CD4-positive, alpha-beta T cell (primary cell): ENCODE measurements around the gene CASZ1. TPM values are rescaled to one million over a fixed set of nuclear protein-coding genes. Genes with fewer than 3 reads are reported as not detected.

ENCODE experiments used
- ATAC-seq: fragments of 200-7000 bp; cut with Tn5 transposase; one replicate; pipeline ENCODE4 v1.10.0; 2022; ENCODE audit warnings: mild to moderate bottlenecking; ENCODE audit not compliant: poor library complexity
- CTCF ChIA-PET: fragments of 350-600 bp; sonication (Branson Sonifier 250); formaldehyde crosslinking; loops from one replicate; lab custom pipeline; 2021; ENCODE audit warnings: antibody characterized with exemption, inconsistent platforms; lab: Charles Lee
- POLR2A ChIA-PET: fragments of 350-600 bp; sonication (Branson Sonifier 250); formaldehyde crosslinking; loops from one replicate; lab custom pipeline; 2021; ENCODE audit warnings: antibody characterized with exemption, inconsistent platforms; lab: Charles Lee
- DNase-seq, 14 experiments: peaks; one replicate each; pipeline ENCODE4 v3.0.0-alpha.2; 2013 to 2020; ENCODE audit warnings: mixed read lengths in 2 of 14
- H3K27ac ChIP-seq, 2 donors: one replicate each; pipeline versions ENCODE4 v1.5.1 to v1.7.0; 2013; ENCODE audit warnings: low read length in 2 of 2, low read depth in 1 of 2, mild to moderate bottlenecking in 1 of 2
- H3K27me3 ChIP-seq, 2 experiments: 1 replicate in 1 of 2; 2 replicates in 1 of 2; pipeline versions ENCODE4 v1.6.1 to v1.7.0; 2013; ENCODE audit warnings: low read length in 2 of 2, control low read depth in 1 of 2, mild to moderate bottlenecking in 1 of 2, moderate library complexity in 1 of 2; ENCODE audit not compliant: insufficient read depth in 2 of 2, control insufficient read depth in 1 of 2
- H3K36me3 ChIP-seq: one replicate; pipeline ENCODE4 v1.6.1; 2013; ENCODE audit warnings: low read length, control low read depth; ENCODE audit not compliant: insufficient read depth
- H3K4me1 ChIP-seq: one replicate; pipeline ENCODE4 v1.6.1; 2013; ENCODE audit warnings: low read length, control low read depth; ENCODE audit not compliant: insufficient read depth
- H3K4me3 ChIP-seq: one replicate; pipeline ENCODE4 v1.5.1; 2013; ENCODE audit warnings: mild to moderate bottlenecking, low read length, moderate library complexity
- H3K9me3 ChIP-seq, 2 experiments: 1 replicate in 1 of 2; 2 replicates in 1 of 2; pipeline versions ENCODE4 v1.6.1 to v1.7.0; 2013; ENCODE audit warnings: low read length in 2 of 2, mild to moderate bottlenecking in 2 of 2, control low read depth in 1 of 2, moderate library complexity in 1 of 2; ENCODE audit not compliant: control insufficient read depth in 1 of 2, insufficient read depth in 1 of 2
- H3K27ac Mint-ChIP-seq: one replicate; pipeline ENCODE4 v1.8.0; 2020; ENCODE audit warnings: mixed read lengths
- H3K27me3 Mint-ChIP-seq: one replicate; pipeline ENCODE4 v1.8.0; 2021; ENCODE audit warnings: mixed read lengths
- H3K36me3 Mint-ChIP-seq: one replicate; pipeline ENCODE4 v1.8.0; 2021; ENCODE audit warnings: low read depth, mixed read lengths
- H3K4me1 Mint-ChIP-seq: one replicate; pipeline ENCODE4 v1.8.0; 2021; ENCODE audit warnings: low read depth, mixed read lengths
- H3K4me3 Mint-ChIP-seq: one replicate; pipeline ENCODE4 v1.8.0; 2020; ENCODE audit warnings: mild to moderate bottlenecking, mixed read lengths
- H3K9me3 Mint-ChIP-seq: one replicate; pipeline ENCODE4 v1.8.0; 2020; ENCODE audit warnings: mixed read lengths
- intact Hi-C, 2 experiments: fragments of 100-400 bp; cut with DNase I in 1 of 2; cut with micrococcal nuclease in 1 of 2; formaldehyde crosslinking; loops; one replicate each; pipeline versions ENCODE4 v1.15.1 to v1.9.0; 2023 to 2025; cut with DNase I, micrococcal nuclease
- total RNA-seq, 174 experiments: library from RNA in 2 of 174; stranded (reverse) in 2 of 174; gene quantifications; one replicate each; pipeline ENCODE4 v1.2.3 and lab custom pipeline; 2021 to 2026
- TF ChIP-seq, protein P1 (sequence below): fragments of 200-600 bp; IDR thresholded peaks from one replicate; pipeline ENCODE4 v1.8.0; 2022; ENCODE audit warnings: antibody characterized with exemption, mild to moderate bottlenecking

CASZ1 gene
- total RNA-seq, 2 experiments from 2014 or later = 21.8 to 22.8 TPM

DNA sequence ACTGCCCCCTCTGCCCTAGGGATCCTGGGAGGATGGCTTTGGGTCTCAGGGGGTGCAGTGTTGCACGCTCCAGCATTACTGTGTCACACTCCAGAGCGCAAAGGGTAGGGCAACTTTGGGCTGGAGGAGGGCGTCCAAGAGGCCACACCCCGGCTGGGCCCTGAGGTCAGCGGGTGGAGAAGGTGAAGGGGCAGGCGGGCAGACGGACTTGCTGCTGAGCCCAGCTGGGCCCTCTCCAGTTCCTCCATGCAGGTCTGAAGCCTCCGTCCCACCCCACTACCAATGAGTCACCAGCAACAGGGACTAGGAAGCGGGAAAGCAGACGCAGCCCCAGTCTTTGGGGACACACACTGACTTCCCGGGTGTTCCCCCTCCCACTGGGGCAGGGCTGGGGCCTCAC is 116.0 kb downstream of the CASZ1 start:
- H3K9me3 Mint-ChIP-seq = no peaks in the 10 kb centered on the region
- Histone ChIP-seq H3K9me3 (peaks cover 0 to 3% of the 10 kb centered on the region in 2 experiments), H3K27ac (no peak overlapping the region), H3K36me3 (no peaks in the 10 kb centered on the region), H3K27me3 (no peaks in the 10 kb centered on the region), H3K4me3 (no peak overlapping the region), H3K4me1 (peaks cover 4% of the 10 kb centered on the region)
- intact Hi-C loops = no loop called here
- ChIA-PET CTCF (no interaction called here), POLR2A (no interaction called here)
- H3K27me3 Mint-ChIP-seq = no peaks in the 10 kb centered on the region
- H3K4me3 Mint-ChIP-seq = no peak overlapping the region
- ATAC-seq (no peak), DNase-seq (no peak)
- H3K27ac Mint-ChIP-seq = no peak overlapping the region
- TF ChIP-seq, protein P1, sequence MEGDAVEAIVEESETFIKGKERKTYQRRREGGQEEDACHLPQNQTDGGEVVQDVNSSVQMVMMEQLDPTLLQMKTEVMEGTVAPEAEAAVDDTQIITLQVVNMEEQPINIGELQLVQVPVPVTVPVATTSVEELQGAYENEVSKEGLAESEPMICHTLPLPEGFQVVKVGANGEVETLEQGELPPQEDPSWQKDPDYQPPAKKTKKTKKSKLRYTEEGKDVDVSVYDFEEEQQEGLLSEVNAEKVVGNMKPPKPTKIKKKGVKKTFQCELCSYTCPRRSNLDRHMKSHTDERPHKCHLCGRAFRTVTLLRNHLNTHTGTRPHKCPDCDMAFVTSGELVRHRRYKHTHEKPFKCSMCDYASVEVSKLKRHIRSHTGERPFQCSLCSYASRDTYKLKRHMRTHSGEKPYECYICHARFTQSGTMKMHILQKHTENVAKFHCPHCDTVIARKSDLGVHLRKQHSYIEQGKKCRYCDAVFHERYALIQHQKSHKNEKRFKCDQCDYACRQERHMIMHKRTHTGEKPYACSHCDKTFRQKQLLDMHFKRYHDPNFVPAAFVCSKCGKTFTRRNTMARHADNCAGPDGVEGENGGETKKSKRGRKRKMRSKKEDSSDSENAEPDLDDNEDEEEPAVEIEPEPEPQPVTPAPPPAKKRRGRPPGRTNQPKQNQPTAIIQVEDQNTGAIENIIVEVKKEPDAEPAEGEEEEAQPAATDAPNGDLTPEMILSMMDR = no peak
- H3K36me3 Mint-ChIP-seq = no peaks in the 10 kb centered on the region
- H3K4me1 Mint-ChIP-seq = no peaks in the 10 kb centered on the region

DNA sequence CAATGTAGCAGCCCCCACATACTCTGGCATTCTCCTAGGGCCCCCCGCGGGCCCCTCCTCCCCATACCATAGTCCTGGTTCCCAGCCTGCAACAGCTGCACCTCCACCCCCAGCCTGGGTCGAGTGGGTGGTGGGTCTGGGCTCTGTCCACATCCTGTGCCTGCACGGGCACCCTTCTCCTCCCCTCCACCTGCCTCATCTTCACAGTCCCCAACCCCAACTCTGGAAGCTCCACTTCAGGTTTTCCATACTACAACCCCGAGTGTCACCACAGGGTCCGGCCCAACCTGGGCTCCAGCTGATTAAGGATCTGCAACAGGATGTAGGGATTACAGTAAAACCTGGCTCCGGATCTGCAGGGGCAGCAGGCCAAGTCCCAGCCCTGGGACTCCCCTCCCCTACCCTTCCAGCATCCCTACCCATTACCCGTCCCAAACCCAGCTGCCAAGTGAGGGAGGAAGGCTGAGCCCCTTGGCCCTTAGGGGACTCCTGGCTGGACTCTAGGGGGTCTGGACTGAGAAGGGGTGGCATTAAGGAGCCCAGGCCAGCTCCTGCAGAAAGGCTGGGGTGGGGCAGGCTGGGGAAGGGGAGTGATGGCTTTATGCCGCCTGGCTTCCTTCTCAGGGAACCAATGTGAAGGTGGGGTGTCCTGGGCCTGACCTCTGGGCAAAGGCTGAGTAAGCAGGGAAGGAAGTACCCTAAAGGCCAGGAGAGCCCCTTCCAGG is 116.8 kb downstream of the CASZ1 start:
- ATAC-seq = peak; percentile 29
- Mint-ChIP-seq H3K36me3 (no peaks in the 10 kb centered on the region), H3K27me3 (no peaks in the 10 kb centered on the region), H3K4me1 (no peaks in the 10 kb centered on the region), H3K4me3 (no peak overlapping the region), H3K27ac (no peak overlapping the region), H3K9me3 (no peaks in the 10 kb centered on the region)
- no peak overlapping the region for H3K27ac ChIP-seq
- no peak overlapping the region for H3K4me3 ChIP-seq
- ChIA-PET CTCF (no interaction called here), POLR2A (no interaction called here)
- peaks cover 0 to 3% of the 10 kb centered on the region in 2 experiments for H3K9me3 ChIP-seq
- intact Hi-C loops = no loop called here
- H3K36me3 ChIP-seq = no peaks in the 10 kb centered on the region
- peaks cover 4% of the 10 kb centered on the region for H3K4me1 ChIP-seq
- H3K27me3 ChIP-seq = no peaks in the 10 kb centered on the region
- TF ChIP-seq, protein P1 = no peak
- peak in 1 of 14 experiments; percentile 3 for DNase-seq

DNA sequence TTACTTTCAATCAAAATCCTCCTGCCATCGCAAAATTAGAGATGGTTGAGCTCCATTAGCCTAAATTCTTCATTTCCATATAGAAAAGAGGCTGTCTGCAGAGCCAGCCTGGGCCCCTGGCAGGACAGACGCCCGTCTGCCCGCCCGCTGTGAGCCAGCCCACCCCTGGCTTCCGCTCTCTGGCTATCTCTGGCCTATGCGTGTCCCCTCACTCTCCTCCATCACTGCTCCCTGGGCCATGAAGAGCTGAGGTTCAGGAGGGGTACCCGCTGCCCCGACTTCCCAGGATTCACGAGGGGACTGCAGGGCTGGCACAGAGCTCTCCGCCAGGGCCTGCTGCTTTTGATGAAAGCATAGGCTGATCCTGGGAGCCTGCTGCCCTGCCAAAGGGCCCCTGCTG is 117.6 kb downstream of the CASZ1 start:
- ATAC-seq (no peak), DNase-seq (no peak)
- ChIA-PET CTCF (no interaction called here), POLR2A (no interaction called here)
- no peaks in the 10 kb centered on the region for H3K36me3 Mint-ChIP-seq
- TF ChIP-seq, protein P1 = no peak
- H3K4me1 Mint-ChIP-seq = no peaks in the 10 kb centered on the region
- Histone ChIP-seq H3K27me3 (no peaks in the 10 kb centered on the region), H3K9me3 (peaks cover 0 to 3% of the 10 kb centered on the region in 2 experiments), H3K4me3 (no peak overlapping the region), H3K4me1 (peaks cover 4% of the 10 kb centered on the region), H3K27ac (no peak overlapping the region), H3K36me3 (no peaks in the 10 kb centered on the region)
- intact Hi-C loops = no loop called here
- no peaks in the 10 kb centered on the region for H3K9me3 Mint-ChIP-seq
- H3K27me3 Mint-ChIP-seq = no peaks in the 10 kb centered on the region
- no peak overlapping the region for H3K27ac Mint-ChIP-seq
- H3K4me3 Mint-ChIP-seq = no peak overlapping the region
